Right renal cortex interstitium (tissue), 3 donors: Measurements from ENCODE around the gene ABHD12. TPM values are rescaled to one million over a fixed set of nuclear protein-coding genes. Genes with fewer than 3 reads are reported as not detected.
"Not testable (repeated sequence)": the region's sequence is repeated elsewhere in the genome, so short reads cannot be mapped to it uniquely, and the experiment has no call there.

Experiments
- DNase-seq, 3 donors: peaks; one replicate each; pipeline ENCODE4 v3.0.0-alpha.2; 2013; ENCODE audit warnings: low read depth in 3 of 3, low spot score in 2 of 3
- polyA plus RNA-seq, 3 donors: library from polyadenylated mRNA; unstranded; fragments of 120-200 nt; gene quantifications; one replicate each; pipeline ENCODE4 v1.2.1, GENCODE V29; 2013; ENCODE audit not compliant: insufficient read length in 3 of 3

The ABHD12 gene
- polyA plus RNA-seq: 10 to 100 TPM; 50.8 to 59.8 (median 57.5) TPM

- DNase-seq: peak; percentile 71 to 88 (median 88)
Measured at GRCh38 chr20:25390538-25391528, at the start of gene ABHD12. Gene ABHD12 (minus strand): TSS chr20:25390835. CDS start chr20:25390703, 132 bp downstream.

- DNase-seq: no peak
Measured at GRCh38 chr20:25439328-25439727, 48.7 kb upstream of the ABHD12 start.

- DNase-seq: no peak
Measured at GRCh38 chr20:25437153-25437581, 46.5 kb upstream of the ABHD12 start.

GRCh38 chr20:25424536-25424935, 33.9 kb upstream of the ABHD12 start:
- no peak for DNase-seq

GRCh38 chr20:25422032-25422431, 31.4 kb upstream of the ABHD12 start:
- no peak for DNase-seq

- no peak for DNase-seq
Measured at GRCh38 chr20:25421102-25421501, 30.5 kb upstream of the ABHD12 start.

GRCh38 chr20:25418776-25419175, 28.1 kb upstream of the ABHD12 start:
- DNase-seq: no peak

GRCh38 chr20:25408890-25409289, 18.3 kb upstream of the ABHD12 start:
- no peak for DNase-seq

- no peak for DNase-seq
Measured at GRCh38 chr20:25408170-25408547, 17.5 kb upstream of the ABHD12 start.

GRCh38 chr20:25407311-25408169, 16.9 kb upstream of the ABHD12 start, which contains the start of gene GINS1:
Gene GINS1 (plus strand): TSS chr20:25407673. CDS start chr20:25407821, 148 bp downstream.
- peak; percentile 75 to 90 (median 80) for DNase-seq

GRCh38 chr20:25402583-25402982, 11.9 kb upstream of the ABHD12 start:
- no peak for DNase-seq

- not testable (repeated sequence) for DNase-seq
Measured at GRCh38 chr20:25400291-25400732, 9.7 kb upstream of the ABHD12 start.

- peak in 1 of 3 donors; percentile 47 for DNase-seq
Measured at GRCh38 chr20:25399037-25399430, 8.4 kb upstream of the ABHD12 start.

GRCh38 chr20:25398376-25399036, 7.9 kb upstream of the ABHD12 start:
- DNase-seq: no peak

- DNase-seq: no peak
Measured at GRCh38 chr20:25397821-25398220, 7.2 kb upstream of the ABHD12 start.

GRCh38 chr20:25397096-25397495, 6.5 kb upstream of the ABHD12 start:
- DNase-seq: no peak

- no peak for DNase-seq
Measured at GRCh38 chr20:25394996-25395395, 4.4 kb upstream of the ABHD12 start.

GRCh38 chr20:25394276-25394675, 3.6 kb upstream of the ABHD12 start:
- DNase-seq: no peak

GRCh38 chr20:25389858-25390537, 637 bp downstream of the ABHD12 start:
- peak in 2 of 3 donors; percentile 36 to 43 for DNase-seq

- DNase-seq: no peak
Measured at GRCh38 chr20:25389401-25389857, 1.2 kb downstream of the ABHD12 start.
